GM23338 (cell line): ENCODE results near the gene PGM1. TPM values are rescaled to one million over a fixed set of nuclear protein-coding genes. Genes with fewer than 3 reads are reported as not detected.

Experiments
- ATAC-seq: fragments of 200-7000 bp; cut with Tn5 transposase; 3 replicates; pipeline ENCODE4 v1.9.1; 2020
- DNase-seq: peaks from one replicate; pipeline ENCODE4 v3.0.0-alpha.2; 2015; ENCODE audit warnings: low spot score
- H2AFZ ChIP-seq: fragments of 200-600 bp; sonication (generic); 2 replicates; pipeline ENCODE4 v1.8.0; 2016; ENCODE audit warnings: antibody characterized with exemption, mild to moderate bottlenecking, moderate library complexity
- H3F3A ChIP-seq: fragments of 200-600 bp; sonication (generic); replicated peaks from 2 replicates; pipeline ENCODE4 v1.8.0; 2017; ENCODE audit warnings: antibody characterized with exemption, mixed run types, low read depth
- H3K27ac ChIP-seq: fragments of 200-600 bp; sonication (generic); 2 replicates; pipeline ENCODE4 v1.6.1; 2016; ENCODE audit warnings: low read depth
- H3K27me3 ChIP-seq: fragments of 200-600 bp; sonication (generic); 2 replicates; pipeline ENCODE4 v1.8.0; 2016; ENCODE audit warnings: mild to moderate bottlenecking, mixed run types, moderate library complexity; ENCODE audit not compliant: insufficient read depth
- H3K36me3 ChIP-seq: fragments of 200-600 bp; sonication (generic); 2 replicates; pipeline ENCODE4 v1.8.0; 2016; ENCODE audit warnings: mild to moderate bottlenecking; ENCODE audit not compliant: insufficient read depth
- H3K4me1 ChIP-seq: fragments of 200-600 bp; sonication (generic); 2 replicates; pipeline ENCODE4 v1.8.0; 2016; ENCODE audit warnings: mild to moderate bottlenecking, moderate library complexity; ENCODE audit not compliant: insufficient read depth
- H3K4me2 ChIP-seq: fragments of 200-600 bp; sonication (generic); 2 replicates; pipeline ENCODE4 v1.7.1; 2017; ENCODE audit warnings: mixed run types
- H3K4me3 ChIP-seq: fragments of 200-600 bp; sonication (generic); 2 replicates; pipeline ENCODE4 v1.6.1; 2016; ENCODE audit warnings: mixed run types
- H3K79me2 ChIP-seq: fragments of 200-600 bp; sonication (generic); replicated peaks from 2 replicates; pipeline ENCODE4 v1.8.0; 2017; ENCODE audit warnings: mild to moderate bottlenecking; ENCODE audit not compliant: insufficient read depth
- H3K9me2 ChIP-seq: fragments of 200-600 bp; sonication (generic); 2 replicates; pipeline ENCODE4 v1.8.0; 2017; ENCODE audit not compliant: insufficient read depth
- H4K20me1 ChIP-seq: fragments of 200-600 bp; sonication (generic); replicated peaks from 2 replicates; pipeline ENCODE4 v1.8.0; 2017; ENCODE audit warnings: mild to moderate bottlenecking; ENCODE audit not compliant: insufficient read depth
- H3K27ac Mint-ChIP-seq: 2 replicates; pipeline ENCODE4 v1.8.0; 2020; ENCODE audit warnings: inconsistent platforms, mild to moderate bottlenecking, moderate library complexity, mixed read lengths
- H3K27me3 Mint-ChIP-seq: 3 replicates; pipeline ENCODE4 v1.8.0; 2022; ENCODE audit warnings: low read depth, mild to moderate bottlenecking, moderate library complexity, mixed read lengths, inconsistent platforms; ENCODE audit not compliant: insufficient read depth, poor library complexity
- H3K36me3 Mint-ChIP-seq: 3 replicates; pipeline ENCODE4 v1.8.0; 2021; ENCODE audit warnings: low read depth, mild to moderate bottlenecking, inconsistent platforms, moderate library complexity, mixed read lengths
- H3K4me1 Mint-ChIP-seq: 3 replicates; pipeline ENCODE4 v1.8.0; 2020; ENCODE audit warnings: mild to moderate bottlenecking, inconsistent platforms, mixed read lengths
- H3K4me3 Mint-ChIP-seq: 3 replicates; pipeline ENCODE4 v1.8.0; 2021; ENCODE audit warnings: moderate library complexity, mild to moderate bottlenecking, inconsistent platforms, mixed read lengths
- H3K9me3 Mint-ChIP-seq: 3 replicates; pipeline ENCODE4 v1.8.0; 2020; ENCODE audit warnings: moderate library complexity, mild to moderate bottlenecking, inconsistent platforms, mixed read lengths
- CREB1 ChIP-seq: fragments of 250-450 bp; sonication (Bioruptor Pico); IDR thresholded peaks from 2 replicates; pipeline ENCODE4 v1.5.0; 2020; ENCODE audit warnings: low read depth, mild to moderate bottlenecking, moderate library complexity
- EZH2 ChIP-seq: fragments of 200-600 bp; sonication (generic); IDR thresholded peaks from one replicate; pipeline ENCODE4 v1.8.0; 2017; ENCODE audit warnings: antibody characterized with exemption, mild to moderate bottlenecking, low read depth; ENCODE audit not compliant: unreplicated experiment
- EZH2phosphoT487 ChIP-seq: fragments of 200-600 bp; sonication (generic); IDR thresholded peaks from one replicate; pipeline ENCODE4 v1.8.1; 2018; ENCODE audit warnings: antibody characterized with exemption; ENCODE audit not compliant: unreplicated experiment
- JUNB ChIP-seq: IDR thresholded peaks from one replicate; pipeline ENCODE4 v1.6.1; 2016; ENCODE audit warnings: antibody characterized with exemption; ENCODE audit not compliant: unreplicated experiment
- NANOG ChIP-seq: IDR thresholded peaks from 2 replicates; pipeline ENCODE4 v1.6.1; 2016; ENCODE audit warnings: antibody characterized with exemption, borderline replicate concordance
- POLR2AphosphoS5 ChIP-seq: IDR thresholded peaks from 2 replicates; pipeline ENCODE4 v1.6.1; 2016; ENCODE audit warnings: antibody characterized with exemption, low read depth
- STAT1 ChIP-seq: IDR thresholded peaks from one replicate; pipeline ENCODE4 v1.6.1; 2016; ENCODE audit warnings: antibody characterized with exemption; ENCODE audit not compliant: unreplicated experiment
- ZNF114 ChIP-seq: fragments of 250-450 bp; sonication (Bioruptor Pico); IDR thresholded peaks from 2 replicates; pipeline ENCODE4 v1.5.0; 2020; ENCODE audit warnings: mild to moderate bottlenecking, moderate library complexity
- ZNF331 ChIP-seq: fragments of 250-450 bp; sonication (Bioruptor Pico); IDR thresholded peaks from 2 replicates; pipeline ENCODE4 v1.5.0; 2020; ENCODE audit warnings: low read depth, mild to moderate bottlenecking, moderate library complexity
- ZNF462 ChIP-seq: fragments of 250-450 bp; sonication (Bioruptor Pico); IDR thresholded peaks from 2 replicates; pipeline ENCODE4 v1.5.0; 2020; ENCODE audit warnings: mild to moderate bottlenecking, moderate library complexity
- polyA plus RNA-seq: library from polyadenylated mRNA; unstranded; fragments of >200 nt; fragmentation: Nextera tagmentation; extraction: Ambion mirVana; gene quantifications from 2 replicates; pipeline ENCODE4 v1.2.1, GENCODE V29; 2016
- total RNA-seq: library from RNA; depleted of rRNA; stranded (reverse); fragments of >200 nt; shearing (Covaris generic); gene quantifications from 2 replicates; pipeline ENCODE4 v1.2.3, GENCODE V29; 2014

The PGM1 gene
- total and polyA plus RNA-seq, 2 experiments from 2014 or later: 20.9 to 71.9 TPM

GRCh38 chr1:63669151-63669961, 76.1 kb downstream of the PGM1 start:
- no peak overlapping the region for H2AFZ ChIP-seq
- ATAC-seq: no peak

DNA sequence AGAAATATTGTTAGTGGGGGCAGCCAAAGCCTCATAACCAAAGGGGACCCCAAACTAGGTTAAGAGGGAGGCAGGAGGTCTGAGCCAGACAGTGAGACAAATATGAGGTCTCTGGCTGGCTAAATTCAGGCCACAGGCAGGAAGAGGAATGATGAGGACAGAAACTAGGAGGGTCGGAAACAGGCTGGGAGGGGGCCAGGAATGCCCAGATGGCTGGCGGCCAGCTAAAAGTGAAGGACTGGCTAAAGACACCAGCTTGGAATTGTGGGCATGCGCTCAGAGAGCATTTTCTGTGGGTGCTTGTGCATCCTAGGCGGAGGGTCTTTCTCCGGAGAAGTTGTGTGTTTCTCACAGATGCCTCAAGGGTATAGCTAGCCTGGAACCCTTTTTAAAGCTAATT, 77.0 kb downstream of the PGM1 start:
- Histone ChIP-seq H3K27me3 (no peaks in the 10 kb centered on the region), H3K4me2 (no peak overlapping the region), H2AFZ (no peak overlapping the region), H4K20me1 (no peaks in the 10 kb centered on the region), H3K4me3 (no peak overlapping the region), H3K79me2 (no peaks in the 10 kb centered on the region), H3K27ac (no peak overlapping the region), H3K9me2 (no peaks in the 10 kb centered on the region), H3K36me3 (no peaks in the 10 kb centered on the region), H3F3A (no peaks in the 10 kb centered on the region), H3K4me1 (no peaks in the 10 kb centered on the region; the same call in 1 of the 2 replicates)
- H3K4me1 Mint-ChIP-seq: peaks cover 9% of the 10 kb centered on the region
- DNase-seq (no peak), ATAC-seq (no peak)
- no peak for TF ChIP-seq EZH2phosphoT487
- TF ChIP-seq STAT1: no peak
- no peaks in the 10 kb centered on the region for H3K9me3 Mint-ChIP-seq
- H3K36me3 Mint-ChIP-seq: no peaks in the 10 kb centered on the region
- H3K27me3 Mint-ChIP-seq: peaks cover 4% of the 10 kb centered on the region
- H3K27ac Mint-ChIP-seq: no peak overlapping the region
- no peak overlapping the region for H3K4me3 Mint-ChIP-seq

More at GRCh38 chr1:63669151-63669961, 76.1 kb downstream of the PGM1 start:
- no peaks in the 10 kb centered on the region for H3K9me2 ChIP-seq
- H3K4me2 ChIP-seq: no peak overlapping the region
- no peaks in the 10 kb centered on the region for H3K36me3 Mint-ChIP-seq
- no peaks in the 10 kb centered on the region for H3K4me1 ChIP-seq
- no peak overlapping the region for H3K27ac Mint-ChIP-seq
- H3K36me3 ChIP-seq: no peaks in the 10 kb centered on the region
- no peak overlapping the region for H3K27ac ChIP-seq
- H3F3A ChIP-seq: no peaks in the 10 kb centered on the region
- peaks cover 4% of the 10 kb centered on the region for H3K27me3 Mint-ChIP-seq
- H3K4me1 Mint-ChIP-seq: peaks cover 2% of the 10 kb centered on the region; the same call in 1 of the 3 replicates
- TF ChIP-seq EZH2 (no peak), POLR2AphosphoS5 (no peak), STAT1 (no peak), NANOG (no peak), CREB1 (CRISPR knock-in tag) (no peak), ZNF114 (CRISPR knock-in tag) (no peak), ZNF331 (CRISPR knock-in tag) (no peak)
- H3K4me3 ChIP-seq: no peak overlapping the region
- no peaks in the 10 kb centered on the region for H3K27me3 ChIP-seq
- no peaks in the 10 kb centered on the region for H4K20me1 ChIP-seq
- H3K79me2 ChIP-seq: no peaks in the 10 kb centered on the region
- no peak for DNase-seq
- no peak overlapping the region for H3K4me3 Mint-ChIP-seq
- H3K9me3 Mint-ChIP-seq: no peaks in the 10 kb centered on the region

DNA sequence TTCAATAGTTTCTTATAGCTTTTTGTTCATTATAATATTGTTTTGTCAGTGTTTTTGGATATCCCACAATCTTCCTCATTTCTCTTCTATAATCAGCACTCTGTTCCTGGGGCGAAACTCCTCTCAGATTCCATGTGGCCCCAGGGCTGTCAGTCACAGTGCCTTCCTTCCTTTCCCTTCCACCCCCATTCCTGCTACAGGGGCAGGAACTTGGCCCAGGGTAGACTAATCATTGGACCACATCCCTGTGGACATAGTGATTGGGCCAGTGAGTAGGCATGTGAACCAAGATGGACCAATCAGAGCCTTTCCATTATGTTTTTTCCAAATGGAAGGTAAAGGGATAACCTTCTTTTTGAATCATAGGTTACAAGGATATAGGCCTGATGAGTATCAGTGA, 78.3 kb downstream of the PGM1 start:
- Mint-ChIP-seq H3K36me3 (no peaks in the 10 kb centered on the region), H3K27ac (no peak overlapping the region), H3K9me3 (no peaks in the 10 kb centered on the region), H3K27me3 (peaks cover 4% of the 10 kb centered on the region), H3K4me3 (no peak overlapping the region), H3K4me1 (peaks cover 20% of the 10 kb centered on the region)
- no peak for DNase-seq
- H3K27me3 ChIP-seq: no peaks in the 10 kb centered on the region
- ATAC-seq: no peak; the same call in 2 of the 3 replicates
- no peak overlapping the region for H2AFZ ChIP-seq
- no peak overlapping the region for H3K4me2 ChIP-seq
- H3K9me2 ChIP-seq: no peaks in the 10 kb centered on the region
- H3F3A ChIP-seq: no peaks in the 10 kb centered on the region
- no peak overlapping the region for H3K27ac ChIP-seq
- no peaks in the 10 kb centered on the region for H3K79me2 ChIP-seq
- H3K4me1 ChIP-seq: no peaks in the 10 kb centered on the region; the same call in 1 of the 2 replicates
- H3K4me3 ChIP-seq: no peak overlapping the region
- H4K20me1 ChIP-seq: no peaks in the 10 kb centered on the region
- no peaks in the 10 kb centered on the region for H3K36me3 ChIP-seq
- no peak for TF ChIP-seq NANOG
- no peak for TF ChIP-seq ZNF462
- no peak for TF ChIP-seq JUNB
- no peak for TF ChIP-seq STAT1
- TF ChIP-seq ZNF114 (CRISPR knock-in tag): no peak
- TF ChIP-seq EZH2phosphoT487: no peak
- TF ChIP-seq EZH2: no peak
- no peak for TF ChIP-seq CREB1 (CRISPR knock-in tag)
